ENCODE data around the gene CCNB1IP1.

The CCNB1IP1 gene, protein sequence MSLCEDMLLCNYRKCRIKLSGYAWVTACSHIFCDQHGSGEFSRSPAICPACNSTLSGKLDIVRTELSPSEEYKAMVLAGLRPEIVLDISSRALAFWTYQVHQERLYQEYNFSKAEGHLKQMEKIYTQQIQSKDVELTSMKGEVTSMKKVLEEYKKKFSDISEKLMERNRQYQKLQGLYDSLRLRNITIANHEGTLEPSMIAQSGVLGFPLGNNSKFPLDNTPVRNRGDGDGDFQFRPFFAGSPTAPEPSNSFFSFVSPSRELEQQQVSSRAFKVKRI

DNA sequence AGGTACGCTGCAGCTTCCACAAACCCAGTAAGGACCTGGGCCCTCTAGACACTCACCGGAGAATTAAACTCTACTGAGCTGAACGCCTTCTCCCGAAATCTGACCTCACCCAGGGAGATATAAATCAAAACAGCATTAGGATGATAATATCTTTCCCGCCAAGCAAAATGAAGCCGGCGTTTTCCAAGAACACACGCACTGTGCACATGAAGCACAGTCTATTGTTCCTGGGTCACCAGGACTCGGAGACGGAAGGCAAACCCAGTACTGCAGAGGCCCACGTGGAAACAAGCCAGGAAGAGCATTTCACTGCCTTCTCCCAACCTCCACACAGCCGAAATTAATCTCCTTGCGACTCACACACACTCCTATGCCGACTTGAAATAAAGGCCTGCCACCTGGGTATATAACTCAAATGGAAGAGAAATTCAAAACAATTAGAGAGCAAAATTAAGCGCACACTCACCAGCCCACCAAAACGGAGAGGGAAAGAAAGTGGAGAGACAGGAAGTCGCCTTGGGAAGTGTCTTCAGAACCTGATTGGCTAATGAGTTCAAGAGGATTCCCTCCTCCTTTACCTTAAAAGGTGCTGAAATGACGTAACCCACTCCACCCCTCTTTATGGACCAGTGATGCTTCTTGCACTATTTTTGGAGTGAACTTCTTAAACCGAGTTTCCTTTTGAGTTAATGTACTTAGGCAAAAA lies at the start of gene CCNB1IP1:
Gene CCNB1IP1, minus strand, starts transcription at position 492 of the 706 bp plus-strand sequence. CDS start 16,756 bp downstream, outside the sequence.
- DNase-seq (ENCODE audit: low read depth): peak; percentile 92
- H3K4me3 ChIP-seq (replicated peaks; ENCODE audit: low read depth, low read length): peak within 1 kb of the TSS; percentile 77
- TF ChIP-seq, protein P1, sequence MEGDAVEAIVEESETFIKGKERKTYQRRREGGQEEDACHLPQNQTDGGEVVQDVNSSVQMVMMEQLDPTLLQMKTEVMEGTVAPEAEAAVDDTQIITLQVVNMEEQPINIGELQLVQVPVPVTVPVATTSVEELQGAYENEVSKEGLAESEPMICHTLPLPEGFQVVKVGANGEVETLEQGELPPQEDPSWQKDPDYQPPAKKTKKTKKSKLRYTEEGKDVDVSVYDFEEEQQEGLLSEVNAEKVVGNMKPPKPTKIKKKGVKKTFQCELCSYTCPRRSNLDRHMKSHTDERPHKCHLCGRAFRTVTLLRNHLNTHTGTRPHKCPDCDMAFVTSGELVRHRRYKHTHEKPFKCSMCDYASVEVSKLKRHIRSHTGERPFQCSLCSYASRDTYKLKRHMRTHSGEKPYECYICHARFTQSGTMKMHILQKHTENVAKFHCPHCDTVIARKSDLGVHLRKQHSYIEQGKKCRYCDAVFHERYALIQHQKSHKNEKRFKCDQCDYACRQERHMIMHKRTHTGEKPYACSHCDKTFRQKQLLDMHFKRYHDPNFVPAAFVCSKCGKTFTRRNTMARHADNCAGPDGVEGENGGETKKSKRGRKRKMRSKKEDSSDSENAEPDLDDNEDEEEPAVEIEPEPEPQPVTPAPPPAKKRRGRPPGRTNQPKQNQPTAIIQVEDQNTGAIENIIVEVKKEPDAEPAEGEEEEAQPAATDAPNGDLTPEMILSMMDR (IDR thresholded peaks at IDR 0.05; ENCODE audit: low read length, missing control alignments): no peak

DNA sequence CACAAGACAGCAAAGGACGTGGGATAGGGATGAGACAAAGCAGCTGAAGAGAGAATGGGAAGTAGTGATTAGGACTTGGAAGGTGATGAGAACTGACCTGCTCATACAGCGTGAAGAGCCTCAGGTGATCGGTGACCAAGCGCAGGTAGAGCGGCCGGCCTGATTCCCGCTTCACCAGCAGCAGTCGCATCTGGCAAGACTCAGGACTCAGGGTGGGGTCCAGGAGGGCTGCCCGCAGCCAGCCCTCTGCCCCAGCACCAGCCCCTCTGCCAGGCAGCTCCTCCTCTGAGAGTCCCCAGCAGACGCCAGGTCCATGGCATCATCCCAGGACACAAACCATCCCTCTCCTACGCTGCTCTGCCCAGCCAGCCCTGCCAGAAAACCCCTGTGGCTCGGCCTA lies 49.4 kb upstream of the CCNB1IP1 start:
- H3K4me3 ChIP-seq (replicated peaks; ENCODE audit: low read depth, low read length): no peak overlapping the region
- DNase-seq (ENCODE audit: low read depth): no peak
- TF ChIP-seq, protein P1 (IDR thresholded peaks at IDR 0.05; ENCODE audit: low read length, missing control alignments): no peak

DNA sequence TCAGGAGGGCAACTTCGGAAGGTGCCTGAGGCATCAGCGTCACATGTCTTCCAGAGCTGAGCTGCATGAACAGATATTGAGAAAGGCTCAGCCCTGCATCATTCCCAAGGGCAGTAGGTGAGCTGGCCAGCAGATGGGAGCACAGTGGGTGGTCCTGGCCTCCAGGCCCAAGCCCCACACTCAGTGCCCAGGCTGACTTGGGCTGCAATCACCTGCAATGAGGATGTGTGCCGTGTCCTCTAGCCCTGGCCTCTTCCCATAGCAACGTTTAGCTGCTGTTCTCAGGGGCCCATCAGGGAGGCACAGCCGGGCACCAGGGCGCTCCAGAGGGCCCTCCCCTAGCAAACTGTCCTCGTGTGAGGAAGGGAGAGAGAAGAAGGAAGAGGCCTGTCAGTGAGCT lies 48.3 kb upstream of the CCNB1IP1 start:
- H3K4me3 ChIP-seq (replicated peaks; ENCODE audit: low read depth, low read length): no peak overlapping the region
- TF ChIP-seq, protein P1 (IDR thresholded peaks at IDR 0.05; ENCODE audit: low read length, missing control alignments): no peak
- no peak for DNase-seq (ENCODE audit: low read depth)

DNA sequence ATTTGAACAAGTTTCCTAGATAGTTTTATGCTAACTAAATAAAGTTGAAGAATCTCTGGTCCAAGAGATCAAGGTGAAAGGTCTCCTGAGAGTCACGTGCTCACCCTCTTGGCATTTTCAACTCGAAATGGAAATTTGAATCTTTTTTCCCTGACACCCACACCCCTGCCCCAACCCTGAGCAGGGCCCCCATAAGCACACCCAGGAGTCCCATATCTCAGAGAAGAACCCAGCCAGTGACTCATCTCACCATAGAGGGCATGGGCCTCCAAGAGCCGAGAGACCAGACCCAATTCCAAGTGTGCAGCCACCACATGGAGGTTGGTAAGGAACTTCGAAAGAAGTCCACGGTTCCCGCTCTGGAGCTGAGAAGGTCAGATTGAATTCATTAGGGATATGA lies 47.6 kb upstream of the CCNB1IP1 start:
- TF ChIP-seq, protein P1 (IDR thresholded peaks at IDR 0.05; ENCODE audit: low read length, missing control alignments): no peak

DNA sequence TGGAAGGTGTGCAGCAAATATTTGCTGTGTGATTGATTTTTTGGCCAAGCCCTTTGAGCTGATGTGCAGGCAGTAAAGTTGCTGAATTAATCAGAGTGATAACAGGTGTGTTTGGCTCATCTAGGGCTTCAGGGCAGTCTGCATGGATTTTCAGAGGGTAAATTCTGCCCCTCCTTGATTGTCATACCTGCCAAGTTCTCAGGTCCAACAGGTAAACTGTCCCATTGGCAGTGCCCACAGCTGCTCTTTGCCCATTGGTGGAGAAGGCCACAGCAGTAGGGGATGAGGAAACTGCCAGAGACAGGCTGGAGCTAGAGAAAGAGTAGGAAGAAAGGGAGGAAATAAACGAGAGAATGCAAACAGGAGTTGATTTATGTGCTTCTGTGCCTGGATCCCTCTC lies 46.7 kb upstream of the CCNB1IP1 start:
- TF ChIP-seq, protein P1 (IDR thresholded peaks at IDR 0.05; ENCODE audit: low read length, missing control alignments): no peak
- no peak overlapping the region for H3K4me3 ChIP-seq (replicated peaks; ENCODE audit: low read depth, low read length)
- no peak for DNase-seq (ENCODE audit: low read depth)

More for the DNA sequence above, 47.6 kb upstream of the CCNB1IP1 start:
- no peak for DNase-seq (ENCODE audit: low read depth)
- no peak overlapping the region for H3K4me3 ChIP-seq (replicated peaks; ENCODE audit: low read depth, low read length)

DNA sequence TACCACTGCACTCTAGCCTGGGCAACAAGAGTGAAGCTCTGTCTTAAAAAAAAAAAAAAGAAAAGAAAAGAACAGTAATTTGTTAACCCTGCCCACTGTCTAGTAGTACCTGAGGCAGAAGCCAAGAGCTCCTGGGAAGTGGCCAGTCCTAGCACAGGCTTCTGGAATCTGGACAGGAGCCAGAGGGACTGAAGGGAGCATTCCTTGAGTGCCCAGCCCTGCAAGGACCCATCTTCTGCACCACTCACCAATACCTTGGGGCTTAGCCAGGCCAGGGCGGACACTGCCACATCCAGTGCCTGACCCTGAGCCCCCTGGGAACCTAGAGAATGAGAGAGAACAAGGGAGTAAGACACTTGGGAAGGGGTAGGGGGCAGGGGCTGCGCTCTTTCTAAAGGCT lies 44.1 kb upstream of the CCNB1IP1 start:
- no peak overlapping the region for H3K4me3 ChIP-seq (replicated peaks; ENCODE audit: low read depth, low read length)
- TF ChIP-seq, protein P1 (IDR thresholded peaks at IDR 0.05; ENCODE audit: low read length, missing control alignments): no peak
- no peak for DNase-seq (ENCODE audit: low read depth)

Data from fibroblast of pulmonary artery (primary cell).